ENCODE results near the gene SNRPD2.
"Not testable (repeated sequence)": the region's sequence is repeated elsewhere in the genome, so short reads cannot be mapped to it uniquely, and the experiment has no call there.

Gene SNRPD2

DNA sequence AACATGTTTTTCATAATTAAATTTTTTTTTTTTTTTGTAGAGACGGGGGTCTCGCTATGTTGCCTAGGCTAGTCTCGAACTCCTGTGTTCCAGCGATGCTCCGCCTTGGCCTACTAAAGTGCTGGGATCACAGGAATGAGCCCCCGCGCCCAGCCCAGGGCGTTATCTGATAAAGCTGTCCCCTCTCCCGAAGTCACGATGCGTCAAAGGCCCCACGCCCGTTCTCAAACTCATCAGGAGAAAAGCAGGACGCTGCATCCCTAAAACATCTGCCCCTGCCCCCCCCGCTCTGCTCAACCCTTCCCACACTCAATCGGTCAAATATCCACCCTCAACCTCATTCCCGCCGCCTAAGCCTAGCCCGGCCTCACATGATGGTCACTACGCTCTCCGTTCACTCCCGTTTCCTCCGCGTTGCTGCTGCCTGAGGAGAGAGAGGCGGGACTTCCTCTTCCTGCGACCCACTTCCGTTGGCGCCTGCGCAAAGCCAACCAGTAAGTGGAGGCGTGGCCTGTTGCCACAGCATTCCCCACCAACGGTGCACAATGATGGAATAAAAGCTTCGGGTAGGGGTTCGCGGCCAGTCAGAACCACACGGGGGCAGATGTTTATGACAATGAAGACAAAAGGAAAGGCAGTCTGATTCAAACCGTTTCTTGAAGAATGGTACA is at the start of gene SNRPD2:
SNRPD2 (minus strand) TSS at position 438 of the 671 bp plus-strand sequence; CDS start at position 373, 65 bp downstream.
- DNase-seq = peak; percentile 91

DNA sequence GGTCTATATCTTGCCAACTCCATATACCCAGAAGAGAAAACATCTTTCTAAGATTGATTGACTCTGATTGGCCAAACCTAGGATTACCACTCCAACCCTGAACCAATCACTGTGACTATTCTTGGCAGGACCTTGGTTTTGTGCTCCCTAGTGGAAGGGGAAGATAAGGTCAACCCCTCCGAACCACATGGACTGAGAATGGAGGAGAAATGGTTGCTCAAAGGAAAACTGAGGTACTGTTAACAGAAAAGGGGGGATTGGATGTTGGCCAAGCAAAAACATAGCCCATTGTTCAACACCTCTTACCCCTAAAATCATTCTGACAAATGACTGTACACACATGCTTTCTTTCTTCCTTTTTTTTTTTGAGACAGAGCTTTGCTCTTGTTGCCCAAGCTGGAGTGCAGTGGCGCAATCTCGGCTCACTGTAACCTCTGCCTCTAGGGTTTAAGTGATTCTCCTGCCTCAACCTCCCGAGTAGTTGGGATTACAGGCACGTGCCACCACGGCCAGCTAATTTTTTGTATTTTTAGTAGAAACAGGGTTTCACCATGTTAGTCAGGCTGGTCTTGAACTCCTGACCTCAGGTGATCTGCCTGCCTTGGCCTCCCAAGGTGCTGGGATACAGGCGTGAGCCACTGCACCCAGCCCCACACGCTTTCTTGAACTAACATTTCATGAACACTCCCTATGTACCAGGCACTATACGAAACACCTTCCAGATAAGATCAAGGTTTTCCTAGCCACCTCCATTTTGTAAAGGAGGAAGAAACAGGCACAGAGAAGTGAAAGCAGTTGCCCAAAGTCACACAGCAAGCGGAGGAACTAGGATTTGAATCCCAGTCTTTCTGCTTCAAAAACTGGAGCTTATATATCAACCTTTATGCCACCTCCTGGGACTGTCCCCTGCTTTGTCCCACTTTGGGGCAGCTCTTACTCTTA is 48.0 kb upstream of the SNRPD2 start:
- DNase-seq = no peak

DNA sequence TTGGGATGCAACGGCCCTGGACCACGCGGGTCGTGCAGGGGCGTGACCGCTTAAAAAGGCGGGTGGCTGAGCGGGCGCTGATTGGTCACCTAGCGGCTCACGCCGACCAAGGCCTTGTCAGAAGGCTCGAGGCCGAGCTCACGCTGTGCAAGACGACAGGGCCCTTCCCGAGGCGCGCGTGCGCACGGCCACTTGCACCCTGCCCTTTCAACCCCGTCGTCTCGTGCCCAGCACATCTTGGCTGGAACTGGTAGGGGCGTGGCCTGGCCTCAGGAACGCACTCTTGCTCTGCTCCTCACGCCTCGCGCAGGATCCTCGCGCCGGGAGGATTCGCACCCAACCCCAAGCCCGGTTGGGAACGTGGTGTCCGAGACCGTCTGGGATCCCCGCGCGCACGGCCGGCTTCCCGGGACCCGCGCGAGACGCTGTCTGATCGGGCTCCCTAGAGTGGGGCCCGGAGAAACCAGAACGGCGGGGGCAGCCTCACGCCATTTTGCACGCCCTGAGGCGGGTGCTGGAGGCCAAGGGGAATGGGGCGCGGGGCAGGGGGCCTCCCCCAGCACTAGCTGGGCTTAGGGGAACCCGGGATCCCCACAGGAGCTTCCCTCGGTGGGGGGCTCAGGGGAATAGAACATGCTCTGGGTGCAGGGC is 41.5 kb upstream of the SNRPD2 start, which contains the start of gene MEIOSIN:
MEIOSIN (plus strand) TSS at position 280 of the 651 bp plus-strand sequence. CDS start 1,938 bp downstream, outside the sequence.
- no peak for DNase-seq

DNA sequence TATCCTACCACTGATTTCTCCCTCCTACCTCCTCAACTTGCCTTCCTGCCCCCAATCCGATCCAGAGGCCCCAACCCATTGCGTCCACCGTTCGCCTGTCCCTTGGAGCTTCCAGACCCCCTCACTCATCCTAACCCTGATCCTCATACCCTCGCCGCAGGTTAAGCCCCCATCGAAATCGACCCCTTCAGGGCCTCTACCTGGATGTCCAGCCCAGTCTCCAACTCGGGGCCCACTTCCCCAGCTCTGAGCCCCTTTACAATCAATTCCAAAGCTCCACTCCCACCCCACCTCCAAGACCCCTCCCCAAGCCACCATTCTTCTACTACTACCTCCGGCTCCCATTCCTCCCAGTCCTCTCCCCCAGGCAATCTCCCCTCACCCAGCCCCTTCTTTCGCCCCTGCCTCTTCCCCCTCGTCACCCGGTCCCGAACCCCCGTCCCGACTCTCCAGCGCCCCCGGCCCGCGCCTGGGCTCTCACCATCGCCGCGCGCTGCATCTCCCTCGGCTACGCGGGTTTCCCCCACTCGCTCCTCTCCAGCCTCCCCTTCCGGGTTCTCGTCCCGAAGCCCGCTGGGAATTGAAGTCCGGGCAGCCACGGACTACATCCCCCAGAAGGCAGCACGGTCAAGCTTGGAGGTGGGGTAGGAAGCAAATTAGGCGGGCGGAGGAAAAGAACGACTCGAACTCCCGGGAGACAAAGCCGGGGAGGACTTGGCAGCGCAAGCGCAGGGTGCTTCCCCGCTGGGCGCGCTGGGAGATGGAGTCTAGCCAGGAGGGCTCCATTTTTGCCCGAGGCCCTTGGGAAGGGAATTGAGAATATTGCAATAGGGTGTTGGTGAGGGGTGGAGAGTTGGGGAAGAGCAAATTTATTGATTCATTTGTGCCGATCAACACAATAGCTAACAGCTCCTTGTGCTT is 38.9 kb upstream of the SNRPD2 start, which contains the start of gene FBXO46:
FBXO46 (minus strand) TSS at position 529 of the 921 bp plus-strand sequence. CDS start 17,401 bp downstream, outside the sequence.
- DNase-seq = peak; percentile 98

DNA sequence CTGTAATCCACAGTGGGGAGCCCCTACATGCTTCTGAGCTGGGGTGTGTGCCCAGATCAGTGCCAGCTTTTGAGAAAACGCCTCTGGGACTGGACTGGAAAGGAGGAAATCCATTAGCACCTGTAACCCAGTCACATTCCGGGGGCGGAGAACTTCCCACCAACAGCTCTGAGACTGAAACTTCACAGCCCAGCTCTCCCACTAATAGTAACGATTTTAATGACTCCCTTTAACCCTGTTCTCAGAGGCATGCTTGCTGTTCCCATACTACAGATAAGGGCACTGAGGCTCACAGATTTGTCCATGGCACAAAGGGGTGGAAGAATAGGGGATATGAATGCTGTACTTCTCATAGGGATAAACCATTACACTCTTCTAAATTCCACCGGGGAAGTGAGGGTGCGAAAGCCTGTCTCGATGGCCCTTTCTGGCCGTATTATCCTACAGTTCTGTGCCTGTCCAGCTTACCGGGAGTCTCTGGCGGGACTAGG is 38.1 kb upstream of the SNRPD2 start:
- no peak for DNase-seq

DNA sequence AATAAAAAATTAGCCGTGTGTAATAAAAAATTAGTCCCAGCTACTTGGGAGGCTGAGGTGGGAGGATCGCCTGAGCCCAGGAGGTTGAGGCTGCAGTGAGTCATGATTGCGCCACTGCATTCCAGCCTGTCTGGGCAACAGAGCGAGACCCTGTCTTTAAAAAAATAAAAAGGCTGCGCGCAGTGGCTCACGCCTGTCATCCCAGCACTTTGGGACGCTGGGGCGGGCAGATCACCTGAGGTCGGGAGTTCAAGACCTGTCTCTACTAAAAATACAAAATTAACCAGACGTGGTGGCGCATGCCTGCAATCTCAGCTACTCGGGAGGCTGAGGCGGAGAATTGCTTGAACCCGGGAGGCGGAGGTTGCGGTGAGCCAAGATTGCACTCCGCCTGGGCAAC is 36.9 kb upstream of the SNRPD2 start:
- not testable (repeated sequence) for DNase-seq

DNA sequence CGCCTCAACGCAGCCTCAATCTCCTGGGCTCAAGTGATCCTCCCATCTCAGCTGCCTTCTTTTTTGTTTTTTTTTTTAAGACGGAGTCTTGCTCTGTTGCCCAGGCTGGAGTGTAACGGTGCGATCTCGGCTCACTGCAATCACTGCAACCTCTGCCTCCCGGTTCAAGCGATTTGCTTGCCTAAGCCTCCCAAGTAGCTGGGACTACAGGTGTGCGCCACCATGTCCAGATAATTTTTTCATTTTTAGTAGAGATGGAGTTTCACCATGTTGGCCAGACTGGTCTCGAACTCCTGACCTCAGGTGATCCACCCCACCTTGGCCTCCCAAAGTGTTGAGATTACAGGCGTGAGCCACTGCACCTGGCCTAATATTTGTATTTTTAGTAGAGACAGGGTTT is 28.3 kb upstream of the SNRPD2 start:
- DNase-seq = not testable (repeated sequence)

DNA sequence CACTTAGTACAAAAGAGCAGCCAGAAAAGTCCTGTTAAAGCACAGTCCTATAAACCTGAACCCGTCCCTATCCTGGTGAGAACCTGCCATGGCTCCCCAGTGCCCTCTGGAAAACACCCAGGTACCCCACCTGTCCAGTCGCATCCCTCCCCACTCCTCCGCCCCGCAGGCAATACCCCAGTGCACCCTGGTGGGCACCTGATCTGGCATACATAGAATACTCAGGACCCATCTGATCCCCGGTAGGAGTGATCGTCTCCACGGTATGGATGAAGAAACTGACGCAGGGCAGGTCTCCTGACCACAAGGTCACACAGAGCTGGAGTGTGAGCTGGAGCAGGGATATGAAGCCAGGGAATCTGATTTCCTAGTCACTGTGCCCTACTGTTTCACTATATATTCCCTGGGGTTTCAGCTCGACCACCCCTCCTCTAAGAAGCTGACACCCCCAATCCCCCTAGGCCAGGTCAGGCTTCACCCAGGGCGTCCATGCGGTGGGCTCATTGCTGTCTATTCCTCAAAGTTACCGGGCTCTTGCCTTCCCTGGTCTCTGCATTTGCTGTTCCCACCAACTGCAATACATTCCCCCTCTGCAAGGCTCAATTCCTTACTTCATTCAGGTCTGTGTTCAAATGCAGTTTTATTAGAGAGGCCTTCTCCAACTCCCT is 26.4 kb upstream of the SNRPD2 start:
- DNase-seq = no peak

DNA sequence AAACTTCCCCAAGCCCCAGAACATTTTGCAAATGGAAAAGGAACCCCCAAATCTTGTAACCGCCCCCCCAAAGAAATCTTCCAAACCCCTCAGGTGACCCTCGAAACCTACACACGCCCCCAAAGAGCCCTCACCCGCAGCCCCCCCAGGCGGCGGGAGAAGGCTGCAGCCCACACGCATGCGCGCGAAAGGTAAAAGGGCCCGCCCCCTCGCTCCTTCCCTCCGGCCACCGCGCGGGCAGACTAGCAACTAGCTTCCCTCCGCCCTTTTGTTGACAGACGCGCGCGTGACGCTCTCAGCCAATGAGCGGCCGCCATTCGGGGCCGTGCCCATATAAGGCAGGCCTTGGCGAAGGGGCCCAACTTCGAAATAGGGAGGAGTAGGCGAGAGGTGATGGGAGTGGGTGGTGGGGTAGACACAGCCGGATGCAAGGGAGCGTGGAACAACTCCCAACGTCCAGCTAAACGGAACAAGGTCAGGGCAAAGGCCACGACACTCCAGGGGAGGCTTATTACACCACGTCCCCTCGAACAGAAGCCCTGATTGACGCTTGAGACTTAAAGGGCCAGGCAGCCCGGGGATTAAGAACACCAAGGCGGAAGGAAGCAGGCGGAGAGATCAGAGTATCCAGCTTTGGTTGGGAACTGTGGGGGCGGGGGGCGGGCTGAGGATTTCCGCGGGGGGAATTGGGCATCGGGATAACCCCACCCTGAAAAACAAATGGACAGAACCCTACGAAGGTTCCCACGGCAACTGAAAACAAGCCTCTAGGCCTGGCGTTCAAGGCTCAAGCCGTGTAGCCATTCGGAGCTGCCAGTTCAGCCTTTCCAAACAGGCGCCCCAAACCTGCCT is 25.6 kb upstream of the SNRPD2 start:
- peak; percentile 98 for DNase-seq

DNA sequence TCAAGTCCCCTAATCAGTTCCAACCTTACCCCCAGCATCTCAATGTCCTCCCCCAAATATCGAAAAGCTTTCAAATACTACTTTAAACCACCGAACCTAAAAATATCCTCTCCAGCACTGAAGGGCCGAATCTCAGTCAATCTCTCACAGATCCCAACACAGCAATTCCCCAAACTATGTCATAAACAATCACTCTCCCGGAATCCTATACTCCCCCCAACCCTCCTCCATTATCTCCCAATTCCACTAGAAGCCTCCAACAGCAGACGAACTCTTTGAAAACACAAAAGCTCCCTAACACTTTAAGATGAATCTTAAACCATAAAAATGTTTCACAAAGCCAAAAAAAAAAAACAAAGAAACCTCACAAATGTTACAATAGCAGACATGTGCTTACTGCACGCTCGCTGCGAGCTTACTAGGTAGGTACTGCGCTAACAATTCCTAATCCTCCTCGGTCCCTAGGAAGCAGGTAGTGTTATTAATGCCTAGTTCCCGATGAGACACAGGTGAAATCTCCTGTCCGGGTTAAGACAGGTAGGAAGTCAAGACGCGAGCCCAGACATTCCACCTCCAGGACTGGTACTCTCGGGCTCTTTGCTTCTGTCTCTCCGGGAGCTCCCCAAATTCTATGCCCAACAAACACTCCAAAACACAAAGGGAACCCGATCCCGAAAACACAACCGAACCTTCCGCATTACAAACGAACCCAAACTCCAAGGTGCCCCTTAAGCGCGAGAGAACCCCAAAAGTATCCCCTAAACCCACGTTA is 24.8 kb upstream of the SNRPD2 start:
- no peak for DNase-seq

DNA sequence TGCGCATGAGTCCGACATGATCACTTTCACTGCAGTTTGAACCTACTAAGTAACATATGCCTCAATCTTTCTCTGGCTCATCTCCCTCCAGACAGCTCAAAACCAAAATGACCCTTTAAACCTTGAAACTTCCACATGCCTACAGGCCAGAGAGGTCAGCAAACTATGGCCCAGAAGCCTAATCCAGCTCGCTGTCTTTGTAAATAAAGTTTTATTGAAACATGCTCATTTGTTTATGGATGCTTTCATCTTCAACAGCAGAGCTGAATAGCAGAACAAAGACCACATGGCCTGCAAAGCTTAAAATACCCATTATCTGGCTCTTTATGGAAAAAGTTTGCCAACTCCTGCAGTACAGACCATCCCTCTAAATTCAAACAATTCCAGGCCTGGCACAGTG is 23.4 kb upstream of the SNRPD2 start:
- DNase-seq = no peak

DNA sequence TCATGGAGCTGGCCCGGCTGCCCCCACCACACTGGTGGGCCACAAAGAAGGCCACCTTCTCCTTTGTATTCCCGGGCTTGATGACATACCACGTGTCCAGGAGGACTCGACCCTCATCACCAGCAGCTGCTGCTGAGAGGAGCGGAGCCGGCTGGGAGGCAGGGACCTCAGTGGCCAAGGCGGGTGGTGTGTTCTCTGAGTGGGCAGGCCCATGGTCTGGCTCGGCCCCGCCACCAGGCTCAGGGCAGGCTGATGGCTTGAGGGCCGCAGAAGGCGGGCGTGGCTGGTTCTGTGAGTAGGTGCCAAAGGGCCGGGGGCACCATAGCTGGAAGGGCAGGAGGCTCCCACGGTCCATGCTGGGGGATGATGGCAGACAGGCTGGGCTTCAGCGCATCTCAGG is 21.4 kb upstream of the SNRPD2 start:
- DNase-seq = no peak

DNA sequence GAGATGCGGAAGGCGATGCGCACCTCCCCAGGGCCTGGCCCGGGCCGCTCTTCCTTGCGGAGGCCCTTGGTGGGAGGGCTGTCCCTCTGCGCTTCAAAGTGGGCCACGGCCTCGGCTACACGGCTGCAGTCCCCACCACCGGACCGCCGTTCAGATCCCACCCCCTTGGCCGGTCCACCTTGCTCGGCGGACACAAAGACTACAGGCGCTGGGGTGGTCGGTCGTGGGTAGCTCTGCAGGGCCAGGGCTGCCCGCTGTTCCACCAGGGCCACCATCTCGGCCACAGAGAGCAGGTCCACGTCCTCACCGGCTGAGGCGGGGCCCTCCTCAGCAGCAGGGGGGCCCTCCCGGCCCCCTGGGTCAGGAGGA is 20.9 kb upstream of the SNRPD2 start:
- DNase-seq = no peak

DNA sequence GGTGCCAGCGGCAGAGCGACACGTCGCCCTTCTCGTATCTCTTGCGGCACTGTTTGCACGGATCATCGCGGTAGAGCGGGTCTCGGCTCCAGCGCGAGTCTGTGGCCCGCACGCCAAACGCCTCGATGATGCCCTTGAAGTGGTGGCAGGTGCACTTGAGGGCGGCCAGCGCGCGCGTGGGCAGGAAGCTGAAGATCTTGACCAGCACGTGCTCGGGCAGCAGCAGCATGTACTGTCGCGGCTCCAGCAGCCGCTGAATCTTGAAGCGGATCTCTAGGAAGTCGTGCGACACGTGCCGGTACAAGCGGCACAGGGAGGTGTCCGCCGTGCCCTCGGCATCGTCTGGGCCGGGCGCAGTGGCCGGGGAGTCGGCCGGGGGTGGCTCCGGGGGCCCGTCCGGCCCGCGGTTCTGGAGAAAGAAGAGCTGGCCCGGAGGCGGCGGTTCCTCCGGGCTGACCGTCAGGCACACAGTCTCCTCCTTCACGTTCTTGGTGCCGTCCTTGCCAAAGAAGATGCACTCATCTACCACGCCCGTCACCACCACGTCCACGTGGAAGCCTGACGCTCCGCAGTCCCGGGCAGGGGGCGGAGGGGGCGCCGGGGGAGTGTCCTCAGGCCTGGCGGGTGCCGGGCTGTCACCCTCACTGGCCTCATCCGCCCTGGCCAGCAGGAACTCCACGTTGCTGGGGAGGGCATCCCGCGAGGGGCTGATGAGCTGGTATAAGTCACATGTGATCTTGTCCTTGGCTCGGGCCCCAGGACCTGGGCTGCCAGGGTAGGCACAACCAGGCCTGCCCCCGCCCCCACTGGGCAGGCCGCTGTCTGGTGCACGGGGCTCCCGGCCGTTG is 20.3 kb upstream of the SNRPD2 start:
- no peak for DNase-seq

DNA sequence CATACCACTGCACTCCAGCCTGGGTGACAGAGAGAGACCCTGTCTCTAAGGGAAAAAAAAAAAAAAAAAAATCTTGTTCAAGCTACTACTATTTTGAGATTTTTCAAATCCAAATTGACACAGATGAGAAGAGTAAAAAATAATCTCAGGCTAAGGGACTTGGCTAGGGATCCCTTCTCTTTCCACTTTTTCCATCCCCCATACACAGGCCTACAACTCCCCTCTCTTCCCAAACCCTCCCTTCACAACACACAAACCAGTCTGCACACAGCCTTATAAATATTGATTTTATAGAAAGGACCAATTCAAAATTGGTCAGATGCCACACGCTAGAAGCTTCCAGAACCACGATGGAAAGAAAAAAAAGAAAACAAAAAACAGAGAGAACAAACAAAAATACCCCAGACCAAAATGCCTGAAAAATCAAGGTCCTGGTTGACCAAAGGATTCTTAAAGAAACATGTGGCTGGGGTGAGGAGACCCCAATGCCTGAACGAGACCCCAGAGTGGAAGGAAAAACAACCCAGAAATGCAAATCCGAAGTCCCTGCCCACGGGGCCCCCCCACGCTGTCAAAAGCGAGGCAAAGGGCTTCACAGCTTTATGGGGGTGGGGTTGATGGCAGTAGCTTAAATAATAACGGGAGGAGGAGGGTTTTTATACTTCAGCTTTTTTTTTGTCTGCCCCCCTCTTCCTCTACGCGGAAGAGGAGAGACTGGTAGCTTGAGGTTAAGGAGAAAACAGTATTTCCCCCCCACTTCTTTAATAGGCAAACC is 18.8 kb upstream of the SNRPD2 start:
- no peak for DNase-seq

DNA sequence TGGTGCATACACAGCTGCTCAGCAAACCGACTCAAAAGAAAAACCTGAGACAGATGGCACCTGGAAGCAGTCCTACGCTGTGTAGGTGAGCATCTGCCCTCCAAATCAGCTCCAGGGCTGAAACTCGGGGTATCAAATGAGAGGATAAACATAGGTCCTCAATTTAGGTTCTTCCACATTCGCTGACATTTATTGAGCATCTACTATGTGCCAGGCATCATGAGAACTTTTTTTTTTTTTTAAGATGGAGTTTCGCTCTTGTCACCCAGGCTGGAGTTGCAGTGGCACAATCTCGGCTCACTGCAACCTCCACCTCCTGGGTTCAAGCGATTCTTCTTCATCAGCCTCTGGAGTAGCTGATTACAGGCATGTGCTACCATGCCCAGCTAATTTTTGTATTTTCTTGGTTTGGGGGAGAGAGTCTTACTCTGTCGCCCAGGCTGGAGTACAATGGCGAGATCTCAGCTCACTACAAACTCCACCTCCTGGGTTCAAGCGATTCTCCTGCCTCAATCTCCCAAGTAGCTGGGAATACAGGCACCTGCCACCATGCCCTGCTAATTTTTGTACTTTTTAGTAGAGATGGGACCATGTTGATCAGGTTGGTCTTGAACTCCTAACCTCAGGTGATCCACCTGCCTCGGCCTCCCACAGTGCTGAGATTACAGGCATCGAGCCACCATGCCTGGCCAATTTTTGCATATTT is 14.1 kb upstream of the SNRPD2 start:
- no peak for DNase-seq

DNA sequence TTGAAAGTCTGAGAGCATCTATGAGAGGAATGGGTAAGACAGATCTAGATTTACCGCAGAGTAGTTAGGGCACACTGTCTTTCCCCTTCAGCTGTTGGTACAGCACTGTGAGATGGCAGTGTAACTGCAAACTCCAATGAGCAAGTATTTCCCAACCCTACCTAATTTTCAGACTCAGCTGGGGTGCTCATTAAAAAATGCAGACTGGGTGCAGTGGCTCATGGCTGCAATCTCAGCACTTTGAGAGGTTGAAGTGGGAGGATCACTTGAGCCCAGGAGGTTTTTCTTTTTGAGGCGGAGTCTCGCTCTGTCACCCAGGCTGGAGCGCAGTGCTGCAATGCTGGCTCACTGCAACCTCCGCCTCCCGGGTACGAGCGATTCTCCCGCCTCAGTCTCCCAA is 13.4 kb upstream of the SNRPD2 start:
- no peak for DNase-seq
